Measurements from ENCODE around the gene SH3TC1.

DNA sequence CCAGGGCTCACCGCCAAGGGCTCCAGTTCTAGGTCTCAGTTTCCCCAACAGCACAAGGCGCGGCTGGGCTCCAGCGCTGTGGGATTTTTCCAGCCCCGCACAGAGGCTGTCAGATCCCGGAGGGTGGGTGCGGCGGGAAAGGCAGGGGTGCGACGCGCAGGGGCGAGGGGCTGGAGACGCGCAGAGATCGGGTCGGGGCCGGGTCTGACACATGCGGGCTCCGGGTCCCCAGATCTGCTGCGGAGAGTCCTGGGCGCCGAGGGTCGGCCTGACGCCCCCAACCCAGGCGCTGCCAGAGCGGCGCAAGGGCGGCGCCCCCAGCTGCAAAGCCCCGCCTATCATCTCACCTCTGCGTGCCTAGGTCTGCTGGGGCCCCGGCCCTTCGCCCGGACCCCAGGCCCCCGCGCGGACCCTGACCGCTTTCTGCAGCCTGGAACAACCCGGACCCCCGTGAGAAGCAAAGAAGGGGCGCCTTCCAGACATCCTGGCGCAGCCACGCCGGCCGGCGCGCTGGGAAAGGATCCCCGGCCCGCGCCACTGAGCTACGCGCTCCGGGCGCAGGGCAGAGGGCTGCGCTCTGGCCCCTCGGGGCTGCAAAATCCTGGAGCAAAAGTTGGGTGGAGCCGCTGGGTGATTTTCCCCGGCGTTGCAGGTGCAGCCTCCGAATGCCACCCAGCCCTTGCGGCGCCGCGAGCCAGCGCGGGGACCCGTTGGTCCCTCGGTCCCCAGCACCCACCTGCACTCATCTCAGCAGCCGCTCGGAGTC is 41.0 kb upstream of the SH3TC1 start:
- TF ChIP-seq EZH2 (IDR thresholded peaks at IDR 0.05; ENCODE audit: borderline replicate concordance, low read length): no peak
- TF ChIP-seq, protein P1, sequence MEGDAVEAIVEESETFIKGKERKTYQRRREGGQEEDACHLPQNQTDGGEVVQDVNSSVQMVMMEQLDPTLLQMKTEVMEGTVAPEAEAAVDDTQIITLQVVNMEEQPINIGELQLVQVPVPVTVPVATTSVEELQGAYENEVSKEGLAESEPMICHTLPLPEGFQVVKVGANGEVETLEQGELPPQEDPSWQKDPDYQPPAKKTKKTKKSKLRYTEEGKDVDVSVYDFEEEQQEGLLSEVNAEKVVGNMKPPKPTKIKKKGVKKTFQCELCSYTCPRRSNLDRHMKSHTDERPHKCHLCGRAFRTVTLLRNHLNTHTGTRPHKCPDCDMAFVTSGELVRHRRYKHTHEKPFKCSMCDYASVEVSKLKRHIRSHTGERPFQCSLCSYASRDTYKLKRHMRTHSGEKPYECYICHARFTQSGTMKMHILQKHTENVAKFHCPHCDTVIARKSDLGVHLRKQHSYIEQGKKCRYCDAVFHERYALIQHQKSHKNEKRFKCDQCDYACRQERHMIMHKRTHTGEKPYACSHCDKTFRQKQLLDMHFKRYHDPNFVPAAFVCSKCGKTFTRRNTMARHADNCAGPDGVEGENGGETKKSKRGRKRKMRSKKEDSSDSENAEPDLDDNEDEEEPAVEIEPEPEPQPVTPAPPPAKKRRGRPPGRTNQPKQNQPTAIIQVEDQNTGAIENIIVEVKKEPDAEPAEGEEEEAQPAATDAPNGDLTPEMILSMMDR (IDR thresholded peaks at IDR 0.05; ENCODE audit: low read length): no peak
